Loucy (cell line): Measurements from ENCODE around the gene COL27A1.

Experiments
- CTCF ChIP-seq: fragments of 200-600 bp; sonication (generic); conservative IDR thresholded peaks from 2 replicates; pipeline ENCODE4 v1.5.1; 2014; ENCODE audit warnings: mild to moderate bottlenecking, antibody characterized with exemption, low read length
- EZH2phosphoT487 ChIP-seq: fragments of 200-600 bp; IDR thresholded peaks from 2 replicates; pipeline ENCODE4 v1.6.1; 2018; ENCODE audit warnings: antibody characterized with exemption, mild to moderate bottlenecking, moderate library complexity, borderline replicate concordance

- TF ChIP-seq CTCF: no peak
- no peak for TF ChIP-seq EZH2phosphoT487
Observed at GRCh38 chr9:114289571-114290481, 134.5 kb downstream of the COL27A1 start.
